SHP77 (cell line): ENCODE results near the gene OR6J1.
"Not testable (repeated sequence)": the region's sequence is repeated elsewhere in the genome, so short reads cannot be mapped to it uniquely, and the experiment has no call there.

Experiments used
- DNase-seq, 2 experiments: peaks; one replicate each; lab custom pipeline; 2025; lab: John Stamatoyannopoulos, UW

OR6J1 gene

GRCh38 chr14:22644305-22644635 lies at the start of gene OR6J1:
Gene OR6J1 (minus strand): TSS chr14:22644352. CDS start chr14:22634811, 9,541 bp downstream.
- DNase-seq = no peak

- no peak for DNase-seq
These were observed 48.0 kb upstream of the OR6J1 start for GRCh38 chr14:22692194-22692593.

- no peak for DNase-seq
These were observed 47.0 kb upstream of the OR6J1 start for GRCh38 chr14:22691171-22691570.

- peak in 1 of 2 experiments; percentile 2 for DNase-seq
These were observed 45.0 kb upstream of the OR6J1 start for GRCh38 chr14:22689199-22689598.

- DNase-seq = not testable (repeated sequence)
These were observed 43.8 kb upstream of the OR6J1 start for GRCh38 chr14:22687969-22688368.

- DNase-seq = not testable (repeated sequence)
These were observed 42.0 kb upstream of the OR6J1 start for GRCh38 chr14:22686176-22686611.

GRCh38 chr14:22685467-22685866 lies 41.3 kb upstream of the OR6J1 start:
- no peak for DNase-seq

- not testable (repeated sequence) for DNase-seq
These were observed 39.3 kb upstream of the OR6J1 start for GRCh38 chr14:22683428-22683827.

GRCh38 chr14:22678221-22678620 lies 34.1 kb upstream of the OR6J1 start:
- no peak for DNase-seq

- not testable (repeated sequence) for DNase-seq
These were observed 33.4 kb upstream of the OR6J1 start for GRCh38 chr14:22677551-22677950.

GRCh38 chr14:22671622-22672021 lies 27.5 kb upstream of the OR6J1 start:
- DNase-seq = no peak

- DNase-seq = no peak
These were observed 24.7 kb upstream of the OR6J1 start for GRCh38 chr14:22668863-22669262.

GRCh38 chr14:22668417-22668816 lies 24.3 kb upstream of the OR6J1 start:
- no peak for DNase-seq

GRCh38 chr14:22667881-22668280 lies 23.7 kb upstream of the OR6J1 start:
- no peak for DNase-seq

- no peak for DNase-seq
These were observed 22.2 kb upstream of the OR6J1 start for GRCh38 chr14:22666203-22666893.

- peak; percentile 55 to 70 for DNase-seq
These were observed 20.1 kb upstream of the OR6J1 start for GRCh38 chr14:22664261-22664660.

- DNase-seq = no peak
These were observed 16.5 kb upstream of the OR6J1 start for GRCh38 chr14:22660654-22661053.

GRCh38 chr14:22658946-22659345 lies 14.8 kb upstream of the OR6J1 start:
- no peak for DNase-seq

- no peak for DNase-seq
These were observed 13.7 kb upstream of the OR6J1 start for GRCh38 chr14:22657861-22658260.

GRCh38 chr14:22656945-22657731 lies 13.0 kb upstream of the OR6J1 start:
- DNase-seq = no peak

GRCh38 chr14:22656226-22656625 lies 12.1 kb upstream of the OR6J1 start:
- DNase-seq = no peak

- DNase-seq = peak; percentile 45 to 62
These were observed 9.0 kb upstream of the OR6J1 start for GRCh38 chr14:22653012-22653621.

GRCh38 chr14:22651586-22651985 lies 7.4 kb upstream of the OR6J1 start:
- DNase-seq = no peak
